OCI-LY7 (cell line): ENCODE measurements around the gene MAPK4.

Source experiments
- EZH2phosphoT487 ChIP-seq: fragments of 200-600 bp; sonication (generic); IDR thresholded peaks from 2 replicates; pipeline ENCODE4 v1.6.1; 2018; ENCODE audit warnings: low read depth, borderline replicate concordance, mild to moderate bottlenecking, mixed run types, antibody characterized with exemption, low read length, moderate library complexity, mixed read lengths
- TF ChIP-seq, protein P1 (sequence below): fragments of 200-600 bp; sonication (generic); conservative IDR thresholded peaks from 2 replicates; pipeline ENCODE4 v1.5.1; 2014; ENCODE audit warnings: mild to moderate bottlenecking, antibody characterized with exemption, low read length, moderate library complexity, mixed read lengths

DNA sequence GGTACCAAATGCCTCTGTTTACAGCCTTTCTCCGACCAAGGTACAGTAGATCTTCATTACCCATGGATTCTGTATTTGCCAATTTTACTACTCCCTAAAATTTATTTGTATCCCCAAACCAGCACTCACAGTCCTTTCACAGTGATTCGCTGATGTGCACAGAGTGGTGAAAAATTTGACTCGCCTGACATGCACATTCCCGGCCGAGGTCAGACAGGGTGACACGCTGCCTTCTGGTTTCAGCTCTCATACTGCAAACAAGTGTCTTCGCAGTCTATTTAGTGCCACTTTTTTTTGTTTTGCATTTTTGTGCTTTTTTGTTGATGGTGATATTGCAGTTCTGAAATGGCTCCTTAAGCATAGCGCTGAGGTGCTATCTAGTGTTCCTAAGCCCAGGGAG is 71.0 kb downstream of the MAPK4 start:
- TF ChIP-seq, protein P1, sequence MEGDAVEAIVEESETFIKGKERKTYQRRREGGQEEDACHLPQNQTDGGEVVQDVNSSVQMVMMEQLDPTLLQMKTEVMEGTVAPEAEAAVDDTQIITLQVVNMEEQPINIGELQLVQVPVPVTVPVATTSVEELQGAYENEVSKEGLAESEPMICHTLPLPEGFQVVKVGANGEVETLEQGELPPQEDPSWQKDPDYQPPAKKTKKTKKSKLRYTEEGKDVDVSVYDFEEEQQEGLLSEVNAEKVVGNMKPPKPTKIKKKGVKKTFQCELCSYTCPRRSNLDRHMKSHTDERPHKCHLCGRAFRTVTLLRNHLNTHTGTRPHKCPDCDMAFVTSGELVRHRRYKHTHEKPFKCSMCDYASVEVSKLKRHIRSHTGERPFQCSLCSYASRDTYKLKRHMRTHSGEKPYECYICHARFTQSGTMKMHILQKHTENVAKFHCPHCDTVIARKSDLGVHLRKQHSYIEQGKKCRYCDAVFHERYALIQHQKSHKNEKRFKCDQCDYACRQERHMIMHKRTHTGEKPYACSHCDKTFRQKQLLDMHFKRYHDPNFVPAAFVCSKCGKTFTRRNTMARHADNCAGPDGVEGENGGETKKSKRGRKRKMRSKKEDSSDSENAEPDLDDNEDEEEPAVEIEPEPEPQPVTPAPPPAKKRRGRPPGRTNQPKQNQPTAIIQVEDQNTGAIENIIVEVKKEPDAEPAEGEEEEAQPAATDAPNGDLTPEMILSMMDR: no peak
- no peak for TF ChIP-seq EZH2phosphoT487
